H9 (cell line): ENCODE results near the gene FBXO47. TPM values are rescaled to one million over a fixed set of nuclear protein-coding genes. Genes with fewer than 3 reads are reported as not detected.
A peak's percentile ranks its signal among the peaks of the same experiment; 100 is the strongest.

Experiments used
- DNase-seq: peaks from one replicate; pipeline ENCODE4 v3.0.0-alpha.2; 2017
- H2AFZ ChIP-seq: one replicate; pipeline ENCODE4 v1.6.1; 2013; ENCODE audit warnings: mild to moderate bottlenecking, low read length, control low read depth, moderate library complexity
- H2AK5ac ChIP-seq: 2 replicates; pipeline ENCODE4 v1.6.1; 2013; ENCODE audit warnings: low read length, control low read depth, mixed read lengths; ENCODE audit not compliant: insufficient read length
- H2BK120ac ChIP-seq: one replicate; pipeline ENCODE4 v1.6.1; 2013; ENCODE audit warnings: low read depth, mild to moderate bottlenecking, low read length, control low read depth, inconsistent platforms; ENCODE audit not compliant: poor library complexity, severe bottlenecking
- H2BK12ac ChIP-seq: 2 replicates; pipeline ENCODE4 v1.6.1; 2013; ENCODE audit warnings: low read length, control low read depth, mixed read lengths, low read depth; ENCODE audit not compliant: insufficient read length
- H2BK15ac ChIP-seq: 2 replicates; pipeline ENCODE4 v1.6.1; 2013; ENCODE audit warnings: low read depth, low read length, control low read depth
- H2BK20ac ChIP-seq: one replicate; pipeline ENCODE4 v1.6.1; 2013; ENCODE audit warnings: low read depth, mild to moderate bottlenecking, low read length, control low read depth, inconsistent platforms; ENCODE audit not compliant: poor library complexity, severe bottlenecking
- H2BK5ac ChIP-seq: 2 replicates; pipeline ENCODE4 v1.6.1; 2013; ENCODE audit warnings: low read length, control low read depth, mixed read lengths; ENCODE audit not compliant: insufficient read length
- H3K14ac ChIP-seq: 2 replicates; pipeline ENCODE4 v1.6.1; 2013; ENCODE audit warnings: low read length, control low read depth; ENCODE audit not compliant: insufficient read depth
- H3K18ac ChIP-seq: 2 replicates; pipeline ENCODE4 v1.6.1; 2013; ENCODE audit warnings: low read depth, mild to moderate bottlenecking, mixed read lengths, low read length, control low read depth; ENCODE audit not compliant: insufficient read length
- H3K23ac ChIP-seq: 2 replicates; pipeline ENCODE4 v1.6.1; 2013; ENCODE audit warnings: low read length, control low read depth, mixed read lengths, low read depth; ENCODE audit not compliant: insufficient read length
- H3K23me2 ChIP-seq: 2 replicates; pipeline ENCODE4 v1.6.1; 2013; ENCODE audit warnings: low read depth, mild to moderate bottlenecking, mixed read lengths, low read length, control low read depth; ENCODE audit not compliant: insufficient read length, poor library complexity, severe bottlenecking
- H3K27ac ChIP-seq: 2 replicates; pipeline ENCODE4 v1.5.1; 2013; ENCODE audit warnings: low read length, control low read depth, mixed read lengths, low read depth; ENCODE audit not compliant: insufficient read length
- H3K27me3 ChIP-seq: 2 replicates; pipeline ENCODE4 v1.6.1; 2013; ENCODE audit warnings: low read length, control low read depth, inconsistent platforms; ENCODE audit not compliant: insufficient read depth
- H3K4ac ChIP-seq: 2 replicates; pipeline ENCODE4 v1.6.1; 2013; ENCODE audit warnings: low read depth, mild to moderate bottlenecking, control low read depth, inconsistent platforms, low read length, moderate library complexity
- H3K4me1 ChIP-seq: 2 replicates; pipeline ENCODE4 v1.6.1; 2013; ENCODE audit warnings: low read length, control low read depth, inconsistent platforms; ENCODE audit not compliant: insufficient read depth
- H3K4me2 ChIP-seq: 2 replicates; pipeline ENCODE4 v1.6.1; 2013; ENCODE audit warnings: low read length, control low read depth, mixed read lengths; ENCODE audit not compliant: insufficient read length, insufficient read depth
- H3K56ac ChIP-seq: 2 replicates; pipeline ENCODE4 v1.6.1; 2013; ENCODE audit warnings: low read depth, mild to moderate bottlenecking, mixed read lengths, low read length, control low read depth; ENCODE audit not compliant: insufficient read length
- H3K79me1 ChIP-seq: 2 replicates; pipeline ENCODE4 v1.6.1; 2013; ENCODE audit warnings: low read depth, mild to moderate bottlenecking, moderate library complexity, low read length, control low read depth, inconsistent platforms; ENCODE audit not compliant: insufficient read depth, poor library complexity, severe bottlenecking
- H3K79me2 ChIP-seq: 2 replicates; pipeline ENCODE4 v1.6.1; 2013; ENCODE audit warnings: low read length, control low read depth, inconsistent platforms; ENCODE audit not compliant: insufficient read depth
- H3K9ac ChIP-seq: 2 replicates; pipeline ENCODE4 v1.6.1; 2013; ENCODE audit warnings: low read length, control low read depth, mixed read lengths; ENCODE audit not compliant: insufficient read length; ENCODE audit errors: extremely low read depth
- H3K9me3 ChIP-seq: one replicate; pipeline ENCODE4 v1.6.1; 2013; ENCODE audit warnings: low read depth, low read length, inconsistent platforms; ENCODE audit not compliant: control insufficient read depth
- H3T11ph ChIP-seq: one replicate; pipeline ENCODE4 v1.6.1; 2013; ENCODE audit warnings: mild to moderate bottlenecking, low read length, control low read depth, inconsistent platforms
- H4K20me1 ChIP-seq: one replicate; pipeline ENCODE4 v1.6.1; 2013; ENCODE audit not compliant: control insufficient read depth, insufficient read length, insufficient read depth
- H4K5ac ChIP-seq: 2 replicates; pipeline ENCODE4 v1.6.1; 2013; ENCODE audit warnings: low read depth, mild to moderate bottlenecking, mixed read lengths, low read length, control low read depth; ENCODE audit not compliant: insufficient read length
- H4K8ac ChIP-seq: replicated peaks from 2 replicates; pipeline ENCODE4 v1.6.1; 2013; ENCODE audit warnings: low read length, control low read depth, mixed read lengths, low read depth; ENCODE audit not compliant: insufficient read length
- H4K91ac ChIP-seq: 2 replicates; pipeline ENCODE4 v1.6.1; 2013; ENCODE audit warnings: low read depth, mild to moderate bottlenecking, moderate library complexity, mixed read lengths, low read length, control low read depth; ENCODE audit not compliant: insufficient read length
- H3K27ac Mint-ChIP-seq, 3 experiments: 2 replicates in 2 of 3; 3 replicates in 1 of 3; pipeline ENCODE4 v1.8.0; 2020 to 2021; ENCODE audit warnings: mixed read lengths in 3 of 3, mild to moderate bottlenecking in 1 of 3, moderate library complexity in 1 of 3
- H3K27me3 Mint-ChIP-seq: 2 replicates; pipeline ENCODE4 v1.8.0; 2021; ENCODE audit warnings: low read depth, mild to moderate bottlenecking, moderate library complexity, mixed read lengths
- H3K36me3 Mint-ChIP-seq, 3 experiments: 2 replicates in 2 of 3; 3 replicates in 1 of 3; pipeline ENCODE4 v1.8.0; 2020 to 2021; ENCODE audit warnings: low read depth in 3 of 3, mixed read lengths in 3 of 3; ENCODE audit not compliant: insufficient read depth in 1 of 3
- H3K4me1 Mint-ChIP-seq, 2 experiments: 2 replicates each; pipeline ENCODE4 v1.8.0; 2020; ENCODE audit warnings: mixed read lengths in 2 of 2
- H3K4me3 Mint-ChIP-seq, 2 experiments: 2 replicates in 1 of 2; 3 replicates in 1 of 2; pipeline ENCODE4 v1.8.0; 2020 to 2021; ENCODE audit warnings: mild to moderate bottlenecking in 2 of 2, mixed read lengths in 2 of 2, moderate library complexity in 1 of 2
- H3K9me3 Mint-ChIP-seq, 2 experiments: 2 replicates in 1 of 2; 3 replicates in 1 of 2; pipeline ENCODE4 v1.8.0; 2020; ENCODE audit warnings: mild to moderate bottlenecking in 2 of 2, mixed read lengths in 2 of 2, moderate library complexity in 1 of 2
- CTCF ChIP-seq: fragments of 200-600 bp; sonication (generic); conservative IDR thresholded peaks from 3 replicates; pipeline ENCODE4 v1.8.0; 2021; ENCODE audit warnings: antibody characterized with exemption, mild to moderate bottlenecking
- WGBS: extraction: QIAGEN DNeasy Blood & Tissue Kit; methylation state at CpG from one replicate; pipeline ENCODE4 v1.1.7; 2013; ENCODE audit warnings: missing lambda C conversion rate, low lambda C conversion rate, mixed read lengths; ENCODE audit not compliant: insufficient read length; ENCODE audit errors: extremely low coverage; 5-methylcytosine and 5-hydroxymethylcytosine counted together
- total RNA-seq: library from RNA; stranded (reverse); gene quantifications from 2 replicates; pipeline ENCODE4 v1.2.1, GENCODE V29; 2021

FBXO47 gene
- total RNA-seq, 1 experiment from 2014 or later, result not detected

DNA sequence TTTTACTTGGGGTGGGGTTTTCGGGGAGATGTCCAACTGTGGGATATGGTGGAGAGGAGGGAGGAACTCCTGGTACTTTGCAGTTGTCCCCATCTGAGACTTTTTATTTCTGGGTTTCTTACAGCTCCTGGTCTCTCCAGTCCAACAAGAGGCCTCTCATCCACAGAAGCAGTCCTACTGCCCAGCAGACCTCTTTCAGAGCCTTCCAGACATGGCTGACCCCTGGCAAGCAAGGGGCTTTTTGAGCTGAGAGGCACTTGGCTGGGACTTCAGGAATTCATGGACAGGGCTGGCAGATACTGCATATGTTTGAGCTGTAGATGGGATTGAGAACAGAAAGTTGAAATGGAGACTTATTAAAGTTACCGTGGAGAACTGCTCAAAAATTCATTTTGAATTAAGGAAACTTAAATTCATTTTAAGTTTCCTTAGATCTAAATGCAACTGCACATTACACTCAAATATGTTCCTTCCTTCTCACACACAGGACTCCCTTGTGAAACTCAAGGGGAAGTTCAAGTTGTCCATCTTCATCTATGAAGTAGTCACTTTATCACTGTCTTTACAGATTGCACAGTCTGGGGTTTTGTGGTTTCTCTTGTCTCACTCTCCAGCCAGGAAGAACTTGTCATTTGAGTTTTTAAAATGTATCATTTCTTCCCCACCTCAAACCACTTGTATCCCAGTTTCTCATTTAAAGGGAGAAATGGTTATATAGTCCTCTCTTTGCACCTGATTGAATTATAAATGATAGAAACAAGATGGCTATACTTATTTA is 40.7 kb downstream of the FBXO47 start:
- Histone ChIP-seq H2AK5ac (no peak overlapping the region), H2BK15ac (no peak overlapping the region), H3T11ph (no peak overlapping the region), H3K9ac (no peak overlapping the region), H3K79me1 (no peaks in the 10 kb centered on the region), H4K5ac (no peak overlapping the region), H3K18ac (no peak overlapping the region), H3K4me1 (no peaks in the 10 kb centered on the region; the same call in 1 of the 2 replicates), H3K14ac (no peak overlapping the region), H2BK5ac (no peak overlapping the region), H3K56ac (no peak overlapping the region), H2BK20ac (no peak overlapping the region), H3K79me2 (no peaks in the 10 kb centered on the region), H2BK120ac (no peak overlapping the region), H3K23me2 (no peaks in the 10 kb centered on the region), H3K23ac (no peak overlapping the region), H2AFZ (no peak overlapping the region), H4K91ac (no peak overlapping the region), H3K27me3 (no peaks in the 10 kb centered on the region), H3K27ac (no peak overlapping the region), H2BK12ac (no peak overlapping the region), H4K8ac (no peak overlapping the region), H3K9me3 (no peaks in the 10 kb centered on the region), H3K4ac (no peak overlapping the region), H4K20me1 (no peaks in the 10 kb centered on the region), H3K4me2 (no peak overlapping the region)
- Mint-ChIP-seq H3K27ac (peak overlapping the region in 1 of 3 experiments; percentile 66; a peak in 2 of 7 replicates), H3K27me3 (no peaks in the 10 kb centered on the region), H3K4me3 (peak overlapping the region in 1 of 2 experiments; percentile 80; a peak in 3 of 5 replicates), H3K4me1 (peaks cover 27 to 39% of the 10 kb centered on the region in 2 experiments), H3K36me3 (peaks cover 2 to 4% (median 3%) of the 10 kb centered on the region in 3 experiments; a peak in 5 of 7 replicates), H3K9me3 (peaks cover 4% of the 10 kb centered on the region in 2 experiments; a peak in 4 of 5 replicates)
- TF ChIP-seq CTCF, result no peak
- no CpG with 5 or more reads among the region's 2 CpGs for WGBS
- DNase-seq, result no peak
